GM19372 (cell line): Measurements from ENCODE around the gene NFIX.

ENCODE experiments used
- ATAC-seq: cut with Tn5 transposase; IDR thresholded peaks from one replicate; pipeline ENCODE4 v1.9.1; 2021; ENCODE audit warnings: mild to moderate bottlenecking, low read depth, moderate library complexity; ENCODE audit not compliant: unreplicated experiment

Gene NFIX

GRCh38 chr19:12987190-12987589 is 8.1 kb upstream of the NFIX start:
- no peak for ATAC-seq

GRCh38 chr19:12987781-12988180 is 7.5 kb upstream of the NFIX start:
- no peak for ATAC-seq

DNA sequence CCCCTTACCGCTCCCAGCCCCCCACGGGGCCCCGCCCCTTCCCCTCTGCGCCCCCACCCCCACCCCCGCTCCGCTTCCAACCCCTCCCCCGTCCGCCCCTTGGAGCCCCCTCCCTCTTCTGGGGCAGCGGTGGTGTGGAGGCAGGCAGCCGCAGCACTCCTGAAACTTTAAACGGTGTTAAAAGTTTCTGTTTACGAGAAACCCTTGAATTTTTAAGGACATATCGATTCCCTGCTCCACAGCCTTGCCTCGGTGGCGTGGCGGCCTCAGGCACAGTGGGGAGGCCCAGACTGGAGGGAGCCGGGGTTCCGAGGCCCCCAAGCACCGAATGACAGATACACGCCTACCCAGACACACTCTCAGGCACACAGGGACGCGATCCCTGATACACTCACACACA is 4.8 kb upstream of the NFIX start:
- ATAC-seq, result no peak

DNA sequence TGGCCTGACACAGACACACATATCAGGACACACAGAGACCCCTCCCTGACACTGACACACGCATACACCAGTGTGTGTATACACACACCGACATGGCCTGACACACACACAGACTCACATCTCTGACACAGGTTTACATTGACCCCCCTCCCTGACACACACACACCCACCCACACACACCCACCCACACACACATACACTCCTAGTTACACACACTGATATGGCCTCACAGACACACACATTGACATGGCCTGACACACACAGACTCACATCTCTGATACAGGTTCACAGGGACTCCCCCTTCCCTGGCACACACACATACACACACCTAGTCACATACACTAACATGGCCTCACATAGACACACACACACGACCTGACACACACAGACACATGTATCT is 4.4 kb upstream of the NFIX start:
- no peak for ATAC-seq

DNA sequence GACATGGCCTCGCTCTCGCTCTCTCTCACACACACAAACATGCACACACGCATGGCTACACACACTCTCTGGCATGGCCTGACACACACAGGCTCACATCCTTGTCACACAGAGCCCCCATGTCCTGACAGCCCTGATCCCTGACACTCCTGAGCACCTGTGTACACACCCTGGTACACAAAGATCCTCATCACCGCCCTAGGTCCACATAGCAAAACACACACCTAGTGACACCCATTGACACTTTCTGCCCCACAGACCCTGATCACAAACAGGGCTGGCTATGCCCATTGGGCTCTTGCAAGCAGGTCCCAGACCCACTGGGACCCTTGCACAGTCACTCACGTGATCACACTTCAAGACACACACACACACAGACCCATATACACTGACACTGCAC is 4.0 kb upstream of the NFIX start:
- ATAC-seq, result no peak

- no peak for ATAC-seq
Measured at GRCh38 chr19:12992729-12993128, 2.5 kb upstream of the NFIX start.

DNA sequence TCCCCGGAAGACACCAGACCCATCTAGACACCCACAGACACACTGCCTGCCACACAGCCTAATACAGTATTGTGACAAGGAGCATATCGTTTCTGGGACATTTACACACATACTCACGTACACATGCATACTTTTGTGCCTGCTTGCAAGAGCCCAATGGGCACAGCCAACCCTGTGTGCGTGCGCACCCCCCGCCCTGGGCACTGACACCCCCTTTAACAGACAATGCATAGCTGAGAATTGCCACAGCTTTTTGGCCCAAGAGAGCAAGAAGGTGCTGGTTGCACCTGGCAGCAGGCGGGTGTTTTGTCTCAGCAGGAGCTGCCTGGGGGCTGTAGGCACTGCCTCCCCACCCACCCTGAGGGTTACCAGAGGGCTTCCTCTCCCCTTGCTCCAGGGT is 1.7 kb upstream of the NFIX start:
- ATAC-seq, result no peak

- ATAC-seq, result no peak
Measured at GRCh38 chr19:12995596-12996405, 526 bp downstream of the NFIX start.

- ATAC-seq, result no peak
Measured at GRCh38 chr19:12996406-12997094, 1.3 kb downstream of the NFIX start.

DNA sequence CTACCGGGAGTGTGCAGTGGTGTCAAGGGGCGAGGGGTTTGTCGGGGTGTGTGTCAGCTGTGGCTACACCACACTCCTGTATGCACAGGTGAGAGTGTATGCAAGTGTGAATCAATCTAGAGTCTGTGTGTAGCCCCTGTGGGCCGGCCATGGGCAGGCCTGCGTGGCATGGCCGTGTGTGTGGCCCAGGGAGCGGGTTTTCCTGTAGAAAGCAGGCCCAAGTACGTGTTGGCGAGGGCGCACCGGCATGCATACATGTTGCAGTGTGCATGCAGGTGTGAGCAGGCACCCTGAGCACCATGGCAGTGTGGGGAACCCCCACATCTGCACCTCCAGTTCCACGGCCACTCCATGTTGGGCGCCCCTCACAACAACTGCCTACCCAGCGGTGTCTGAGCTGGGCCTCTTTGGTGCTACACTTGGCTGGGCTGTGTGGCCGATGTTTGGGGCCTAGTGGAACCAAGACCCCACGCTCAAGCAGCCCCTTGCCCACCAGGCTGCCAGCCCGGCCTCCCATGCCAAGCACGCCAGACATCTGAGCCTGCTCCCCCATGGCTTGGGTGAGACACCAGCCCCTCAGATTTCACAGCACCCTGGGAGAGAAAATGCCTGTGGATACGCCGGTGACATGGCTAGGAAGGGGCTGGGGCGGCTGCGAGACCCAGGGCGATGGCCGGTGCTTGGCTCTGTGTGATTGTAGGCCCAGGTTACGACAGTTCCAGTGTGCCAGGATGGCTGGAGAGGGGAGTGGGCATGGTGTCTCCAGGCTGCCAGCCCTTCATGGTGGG is 2.1 kb downstream of the NFIX start:
- ATAC-seq, result no peak

- ATAC-seq, result no peak
Measured at GRCh38 chr19:12997967-12998940, 3.0 kb downstream of the NFIX start.

DNA sequence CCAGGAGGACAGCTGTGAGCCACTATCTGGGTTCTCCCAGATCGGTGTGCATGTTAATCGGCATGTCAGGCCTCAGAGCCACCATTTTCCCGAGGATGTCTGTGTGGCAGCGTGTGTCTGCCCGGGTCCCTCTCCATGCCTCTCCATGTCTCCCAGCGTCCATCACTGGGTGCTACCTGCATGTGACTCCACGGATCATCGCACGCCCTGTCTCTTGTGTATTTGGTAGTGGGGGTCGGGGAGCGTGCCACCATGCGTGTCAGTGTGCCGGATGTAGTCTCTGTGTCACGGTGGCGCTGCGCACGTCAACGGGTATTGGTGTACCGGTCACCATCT is 5.9 kb downstream of the NFIX start:
- no peak for ATAC-seq

- no peak for ATAC-seq
Measured at GRCh38 chr19:13001502-13002165, 6.4 kb downstream of the NFIX start.

GRCh38 chr19:13002166-13002898 is 7.1 kb downstream of the NFIX start:
- ATAC-seq, result no peak

GRCh38 chr19:13003081-13003480 is 7.8 kb downstream of the NFIX start:
- ATAC-seq, result no peak

DNA sequence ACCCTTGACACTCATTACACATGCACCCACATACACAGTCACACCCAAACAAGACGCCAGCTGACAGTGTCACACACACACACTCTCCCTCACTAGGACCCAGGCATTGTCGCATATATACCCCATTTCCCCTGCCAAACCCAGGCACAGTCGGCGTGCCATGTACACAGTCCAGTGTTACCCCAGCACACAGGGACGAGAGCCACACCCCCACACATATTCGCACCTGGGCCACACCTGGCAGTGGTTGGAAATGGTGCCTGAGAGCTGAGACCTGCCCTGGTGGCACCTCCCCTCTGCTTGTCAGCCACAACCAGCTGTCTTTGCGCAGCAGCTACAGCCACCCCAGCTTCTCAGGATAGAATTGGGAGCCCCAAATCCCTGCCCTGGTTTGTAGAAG is 9.0 kb downstream of the NFIX start:
- no peak for ATAC-seq

DNA sequence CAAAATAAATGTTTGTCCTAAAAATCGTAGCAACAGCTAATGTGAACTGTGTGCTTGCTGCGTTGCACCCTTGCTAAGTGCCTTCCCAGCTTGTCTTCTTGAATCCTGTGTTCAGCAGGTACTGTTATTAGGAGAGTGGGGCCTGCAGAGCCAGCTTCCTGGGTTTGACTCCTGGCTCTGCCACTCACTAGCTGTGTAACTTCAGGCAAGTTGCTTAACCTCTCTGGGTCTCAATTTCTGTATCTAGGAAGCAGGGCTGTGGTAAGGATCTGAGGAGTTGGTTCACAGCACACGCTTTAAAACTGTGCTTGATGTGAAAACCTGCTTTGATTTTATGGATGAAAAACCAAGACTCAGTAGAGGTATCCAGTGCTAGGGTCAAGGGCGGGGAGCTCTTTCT is 10.0 kb downstream of the NFIX start:
- ATAC-seq, result no peak

DNA sequence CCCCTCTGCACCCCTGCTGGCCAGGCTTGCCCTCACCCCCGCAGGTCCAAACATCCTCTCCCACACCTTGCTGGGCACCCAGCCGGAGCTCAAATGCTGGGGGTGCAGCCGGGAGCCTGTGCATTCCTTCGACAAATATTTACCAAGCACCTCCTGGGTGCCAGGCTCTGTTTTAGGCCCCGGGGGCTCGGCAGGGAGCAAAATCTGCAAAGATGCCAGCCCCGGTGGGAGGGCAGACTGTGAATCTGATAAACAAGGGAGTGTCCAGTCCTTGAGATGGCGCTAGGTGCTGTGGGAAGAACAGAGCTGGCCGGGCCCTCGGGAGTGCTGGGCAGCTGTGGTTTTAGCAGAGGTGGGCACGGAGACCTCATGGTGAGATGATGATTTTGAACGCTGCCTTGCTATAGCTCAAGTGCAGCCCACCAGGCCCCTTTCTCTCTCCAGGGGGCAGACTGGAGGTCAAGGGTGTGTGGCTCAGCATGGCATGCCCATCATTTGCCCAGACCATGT is 10.6 kb downstream of the NFIX start:
- no peak for ATAC-seq
